ENCODE measurements around the gene PUM1.
"Not testable (repeated sequence)": the region's sequence is repeated elsewhere in the genome, so short reads cannot be mapped to it uniquely, and the experiment has no call there.

Gene PUM1

DNA sequence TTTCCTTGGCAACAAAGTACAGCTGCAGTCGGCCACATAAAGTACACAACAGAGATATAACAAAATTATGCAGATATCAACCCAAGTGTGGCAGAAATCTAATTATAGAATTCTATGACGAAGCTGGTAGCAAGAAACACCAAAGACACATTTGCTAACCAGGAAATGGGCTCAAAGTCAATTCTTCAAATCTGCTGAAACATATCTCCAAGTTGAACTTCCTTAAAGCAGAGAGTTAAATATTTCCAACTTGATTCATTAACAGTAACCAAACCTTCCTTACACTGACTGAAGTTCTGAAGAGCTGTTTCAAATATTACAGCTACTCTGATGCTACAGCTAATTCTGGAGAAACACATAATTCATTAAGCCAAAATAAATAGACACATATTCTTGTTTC is 89.4 kb downstream of the PUM1 start:
- no peak for DNase-seq (ENCODE audit: extremely low read depth, low read depth)
- no peak for TF ChIP-seq CTCF (IDR thresholded peaks at IDR 0.05; ENCODE audit: low read depth, low read length, missing control alignments)
- no peak overlapping the region for H3K4me3 ChIP-seq (replicated peaks; ENCODE audit: low read depth, low read length)

DNA sequence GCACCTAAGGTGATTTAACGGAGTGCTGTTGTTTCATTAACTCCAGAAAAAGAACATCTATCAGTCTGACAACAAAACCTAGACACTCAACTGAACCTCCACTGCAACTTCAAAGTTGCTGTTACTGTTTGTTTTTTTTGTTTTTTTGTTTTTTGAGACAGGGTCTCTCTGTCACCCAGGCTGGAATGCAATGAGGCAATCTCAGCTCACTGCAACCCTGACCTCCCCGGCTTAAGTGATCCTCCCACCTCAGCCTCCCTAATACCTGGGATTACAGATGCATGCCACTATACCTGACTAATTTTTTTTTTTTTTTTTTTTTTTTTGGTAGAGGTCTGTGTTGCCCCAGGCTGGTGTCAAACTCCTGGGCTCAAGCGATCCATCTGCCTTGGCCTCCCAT is 90.3 kb downstream of the PUM1 start:
- no peak for TF ChIP-seq CTCF (IDR thresholded peaks at IDR 0.05; ENCODE audit: low read depth, low read length, missing control alignments)
- DNase-seq (ENCODE audit: extremely low read depth, low read depth), result no peak
- H3K4me3 ChIP-seq (replicated peaks; ENCODE audit: low read depth, low read length), result no peak overlapping the region

- no peak for TF ChIP-seq CTCF (IDR thresholded peaks at IDR 0.05; ENCODE audit: low read depth, low read length, missing control alignments)
- no peak for DNase-seq (ENCODE audit: extremely low read depth, low read depth)
- H3K4me3 ChIP-seq (replicated peaks; ENCODE audit: low read depth, low read length), result no peak overlapping the region
Observed at GRCh38 chr1:30974536-30974935, 91.0 kb downstream of the PUM1 start.

DNA sequence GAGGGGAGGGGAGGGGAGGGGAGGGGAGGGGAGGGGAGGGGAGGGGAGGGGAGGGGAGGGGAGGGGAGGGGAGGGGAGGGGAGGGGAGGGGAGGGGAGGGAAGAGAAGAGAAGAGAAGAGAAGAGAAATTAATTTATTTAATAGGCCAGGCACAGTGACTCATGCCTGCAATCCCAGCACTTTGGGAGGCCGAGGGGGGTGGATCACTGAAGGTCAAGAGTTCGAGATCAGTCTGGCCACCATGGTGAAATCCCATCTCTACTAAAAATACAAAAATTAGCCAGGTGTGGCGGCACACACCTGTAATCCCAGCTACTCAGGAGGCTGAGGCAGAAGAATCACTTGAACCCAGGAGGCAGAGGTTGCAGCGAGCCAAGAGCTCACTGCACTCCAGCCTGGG is 93.2 kb downstream of the PUM1 start:
- not testable (repeated sequence) for H3K4me3 ChIP-seq (replicated peaks; ENCODE audit: low read depth, low read length); DNase-seq (ENCODE audit: extremely low read depth, low read depth)

DNA sequence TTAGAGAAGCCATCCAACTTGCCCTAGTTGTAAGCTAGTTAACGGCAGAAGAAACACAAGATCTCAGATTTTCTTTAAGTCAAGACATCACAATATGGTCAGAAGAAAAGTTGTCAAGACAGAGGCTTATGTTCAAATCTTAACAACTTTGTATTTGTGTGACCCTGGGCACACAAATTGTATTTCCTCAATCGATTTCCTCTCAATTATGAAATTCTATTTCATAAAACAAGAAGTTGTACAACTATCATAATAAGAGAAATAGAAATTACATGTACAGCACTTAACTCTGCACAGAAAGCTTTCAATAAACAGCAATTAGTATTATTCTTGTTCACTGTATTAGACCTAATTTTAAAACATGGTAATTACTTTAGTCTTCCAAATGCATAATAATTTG is 94.0 kb downstream of the PUM1 start:
- DNase-seq (ENCODE audit: extremely low read depth, low read depth), result no peak
- no peak overlapping the region for H3K4me3 ChIP-seq (replicated peaks; ENCODE audit: low read depth, low read length)
- TF ChIP-seq CTCF (IDR thresholded peaks at IDR 0.05; ENCODE audit: low read depth, low read length, missing control alignments), result no peak

DNA sequence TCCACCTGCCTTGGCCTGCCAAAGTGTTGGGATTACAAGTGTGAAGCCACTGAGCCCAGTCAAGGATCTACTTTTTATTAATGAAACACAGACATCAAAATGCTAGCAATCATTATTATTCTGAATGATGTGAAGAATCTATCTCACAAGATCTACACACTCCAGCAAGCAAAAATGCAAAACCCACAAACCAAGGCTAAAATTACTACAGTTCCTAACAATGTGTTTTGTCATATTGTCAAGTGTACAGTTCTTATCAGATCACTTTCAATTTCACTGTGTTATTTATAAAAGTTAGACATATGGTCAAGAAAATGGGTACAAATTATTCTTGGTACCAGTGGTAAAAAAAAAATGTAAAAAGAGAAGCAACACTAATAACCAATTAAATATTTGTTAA is 95.6 kb downstream of the PUM1 start:
- no peak overlapping the region for H3K4me3 ChIP-seq (replicated peaks; ENCODE audit: low read depth, low read length)
- DNase-seq (ENCODE audit: extremely low read depth, low read depth), result no peak
- TF ChIP-seq CTCF (IDR thresholded peaks at IDR 0.05; ENCODE audit: low read depth, low read length, missing control alignments), result no peak

GRCh38 chr1:30968220-30968971 is 97.1 kb downstream of the PUM1 start:
- no peak overlapping the region for H3K4me3 ChIP-seq (replicated peaks; ENCODE audit: low read depth, low read length)
- no peak for DNase-seq (ENCODE audit: extremely low read depth, low read depth)
- TF ChIP-seq CTCF (IDR thresholded peaks at IDR 0.05; ENCODE audit: low read depth, low read length, missing control alignments), result no peak

All from HFF-Myc (cell line).